ENCODE measurements around the gene CYP4B1. TPM values are rescaled to one million over a fixed set of nuclear protein-coding genes. Genes with fewer than 3 reads are reported as not detected.

Gene CYP4B1
- total and polyA plus RNA-seq, 4 donors, result 0.18 to 0.59 (median 0.18) TPM; not detected in 1

DNA sequence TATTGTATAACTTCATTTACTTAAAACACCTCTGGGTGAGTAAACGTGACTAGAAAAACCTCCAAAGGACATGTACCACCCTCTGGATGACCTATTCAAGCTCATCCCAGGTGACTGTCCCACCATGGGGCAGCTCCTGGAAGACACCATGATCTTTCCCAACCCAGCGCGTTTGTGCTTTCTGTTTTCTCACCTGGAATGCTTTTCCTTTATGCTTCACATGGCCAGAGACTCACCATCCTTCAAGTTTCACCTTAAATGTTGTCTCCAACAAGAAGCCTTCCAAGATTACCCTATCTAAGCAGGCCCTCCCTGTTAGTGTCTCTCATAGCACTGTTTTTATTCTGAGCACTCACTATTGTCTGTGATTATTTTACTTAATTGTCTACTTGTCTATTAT lies 11.1 kb downstream of the CYP4B1 start:
- Histone ChIP-seq H3K9me3 (ENCODE audit: control insufficient read depth in 4 of 4, low read length in 3 of 4) (no peaks in the 10 kb centered on the region), H3K4me3 (ENCODE audit: low read depth in 1 of 3, low read length in 3 of 3) (no peak overlapping the region), H3K27ac (ENCODE audit: low read depth in 1 of 2, low read length in 2 of 2) (no peak overlapping the region), H3K9ac (ENCODE audit: low read depth in 1 of 2, low read length in 2 of 2) (no peak overlapping the region), H3K27me3 (ENCODE audit: control insufficient read depth in 4 of 4, insufficient read depth in 4 of 4, low read length in 3 of 4) (no peaks in the 10 kb centered on the region), H3K36me3 (ENCODE audit: control insufficient read depth in 4 of 4, insufficient read depth in 3 of 4, low read depth in 1 of 4, low read length in 3 of 4) (no peaks in the 10 kb centered on the region), H3K4me1 (ENCODE audit: control insufficient read depth in 4 of 4, insufficient read depth in 4 of 4, low read length in 3 of 4) (no peaks in the 10 kb centered on the region)
- 93% methylated on average over 3 of the region's 3 CpGs for WGBS
- no peak for TF ChIP-seq CTCF (IDR thresholded peaks at IDR 0.05; ENCODE audit: low read depth, low read length, missing input control)
- no peak for TF ChIP-seq ATF3 (IDR thresholded peaks at IDR 0.05)
- TF ChIP-seq FOXA1 (IDR thresholded peaks at IDR 0.05), result no peak
- TF ChIP-seq, protein P1, sequence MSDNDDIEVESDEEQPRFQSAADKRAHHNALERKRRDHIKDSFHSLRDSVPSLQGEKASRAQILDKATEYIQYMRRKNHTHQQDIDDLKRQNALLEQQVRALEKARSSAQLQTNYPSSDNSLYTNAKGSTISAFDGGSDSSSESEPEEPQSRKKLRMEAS (IDR thresholded peaks at IDR 0.05), result no peak
- no peak for TF ChIP-seq NR2F2 (IDR thresholded peaks at IDR 0.05)
- TF ChIP-seq TAF1 (conservative IDR thresholded peaks at IDR 0.05), result no peak
- TF ChIP-seq FOXA2 (IDR thresholded peaks at IDR 0.05), result no peak
- TF ChIP-seq ZBTB33 (IDR thresholded peaks at IDR 0.05), result no peak
- TF ChIP-seq RAD21 (IDR thresholded peaks at IDR 0.05), result no peak
- TF ChIP-seq GABPA (IDR thresholded peaks at IDR 0.05 in 1 of 2, conservative IDR thresholded peaks at IDR 0.05 in 1 of 2), result no peak
- TF ChIP-seq EGR1 (IDR thresholded peaks at IDR 0.05; ENCODE audit: low read depth in 2 of 2), result no peak
- TF ChIP-seq HNF4A (conservative IDR thresholded peaks at IDR 0.05), result no peak
- TF ChIP-seq, protein P2, sequence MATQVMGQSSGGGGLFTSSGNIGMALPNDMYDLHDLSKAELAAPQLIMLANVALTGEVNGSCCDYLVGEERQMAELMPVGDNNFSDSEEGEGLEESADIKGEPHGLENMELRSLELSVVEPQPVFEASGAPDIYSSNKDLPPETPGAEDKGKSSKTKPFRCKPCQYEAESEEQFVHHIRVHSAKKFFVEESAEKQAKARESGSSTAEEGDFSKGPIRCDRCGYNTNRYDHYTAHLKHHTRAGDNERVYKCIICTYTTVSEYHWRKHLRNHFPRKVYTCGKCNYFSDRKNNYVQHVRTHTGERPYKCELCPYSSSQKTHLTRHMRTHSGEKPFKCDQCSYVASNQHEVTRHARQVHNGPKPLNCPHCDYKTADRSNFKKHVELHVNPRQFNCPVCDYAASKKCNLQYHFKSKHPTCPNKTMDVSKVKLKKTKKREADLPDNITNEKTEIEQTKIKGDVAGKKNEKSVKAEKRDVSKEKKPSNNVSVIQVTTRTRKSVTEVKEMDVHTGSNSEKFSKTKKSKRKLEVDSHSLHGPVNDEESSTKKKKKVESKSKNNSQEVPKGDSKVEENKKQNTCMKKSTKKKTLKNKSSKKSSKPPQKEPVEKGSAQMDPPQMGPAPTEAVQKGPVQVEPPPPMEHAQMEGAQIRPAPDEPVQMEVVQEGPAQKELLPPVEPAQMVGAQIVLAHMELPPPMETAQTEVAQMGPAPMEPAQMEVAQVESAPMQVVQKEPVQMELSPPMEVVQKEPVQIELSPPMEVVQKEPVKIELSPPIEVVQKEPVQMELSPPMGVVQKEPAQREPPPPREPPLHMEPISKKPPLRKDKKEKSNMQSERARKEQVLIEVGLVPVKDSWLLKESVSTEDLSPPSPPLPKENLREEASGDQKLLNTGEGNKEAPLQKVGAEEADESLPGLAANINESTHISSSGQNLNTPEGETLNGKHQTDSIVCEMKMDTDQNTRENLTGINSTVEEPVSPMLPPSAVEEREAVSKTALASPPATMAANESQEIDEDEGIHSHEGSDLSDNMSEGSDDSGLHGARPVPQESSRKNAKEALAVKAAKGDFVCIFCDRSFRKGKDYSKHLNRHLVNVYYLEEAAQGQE (IDR thresholded peaks at IDR 0.05), result no peak
- no peak for TF ChIP-seq RXRA (IDR thresholded peaks at IDR 0.05)
- no peak for TF ChIP-seq SP1 (IDR thresholded peaks at IDR 0.05)
- TF ChIP-seq HNF4G (IDR thresholded peaks at IDR 0.05), result no peak
- TF ChIP-seq JUND (IDR thresholded peaks at IDR 0.05), result no peak
- no peak for TF ChIP-seq YY1 (IDR thresholded peaks at IDR 0.05)
- DNase-seq (ENCODE audit: low spot score), result no peak

Measured in liver (tissue), 9 donors.